Endothelial cell of umbilical vein (primary cell): ENCODE results near the gene MCCC2.

Source experiments
- EZH2 ChIP-seq: IDR thresholded peaks from 2 replicates; pipeline ENCODE4 v1.6.1; 2012; ENCODE audit warnings: borderline replicate concordance, low read depth, mild to moderate bottlenecking, moderate library complexity, low read length, inconsistent platforms; ENCODE audit not compliant: severe bottlenecking
- FOS ChIP-seq: IDR thresholded peaks from 2 replicates; pipeline ENCODE4 v1.6.1; 2011; ENCODE audit warnings: mild to moderate bottlenecking, low read length, moderate library complexity, borderline replicate concordance; ENCODE audit not compliant: insufficient read depth
- GATA2 ChIP-seq: IDR thresholded peaks from 2 replicates; pipeline ENCODE4 v1.7.0; 2011; ENCODE audit warnings: low read depth, mild to moderate bottlenecking, moderate library complexity, mixed read lengths, low read length; ENCODE audit not compliant: insufficient read length, insufficient read depth
- JUN ChIP-seq: IDR thresholded peaks from 2 replicates; pipeline ENCODE4 v1.6.1; 2011; ENCODE audit warnings: borderline replicate concordance, low read depth; ENCODE audit not compliant: insufficient read length, insufficient read depth
- MYC ChIP-seq: IDR thresholded peaks from one replicate; pipeline ENCODE4 v1.6.1; 2011; ENCODE audit warnings: mild to moderate bottlenecking, low read depth, low read length
- POLR2A ChIP-seq: IDR thresholded peaks from 2 replicates; pipeline ENCODE4 v1.6.1; 2012; ENCODE audit warnings: low read depth, mild to moderate bottlenecking, control low read depth, low read length
- POLR2AphosphoS5 ChIP-seq: IDR thresholded peaks from 2 replicates; pipeline ENCODE4 v1.6.1; 2012; ENCODE audit warnings: low read depth, mild to moderate bottlenecking, control low read depth, low read length, moderate library complexity; ENCODE audit not compliant: insufficient read depth
- TF ChIP-seq, protein P1 (sequence below): IDR thresholded peaks from 2 replicates; pipeline ENCODE4 v1.6.1; 2011; ENCODE audit not compliant: insufficient read depth, insufficient read length
- TF ChIP-seq, protein P2 (sequence below), 2 donors: IDR thresholded peaks; 1 replicate in 1 of 2; 2 replicates in 1 of 2; pipeline ENCODE4 v1.5.1; 2011; ENCODE audit warnings: low read length in 2 of 2, mild to moderate bottlenecking in 2 of 2, moderate library complexity in 2 of 2, control low read depth in 1 of 2, inconsistent platforms in 1 of 2, low read depth in 1 of 2; ENCODE audit not compliant: insufficient read depth in 1 of 2; ENCODE audit errors: extremely low read depth in 1 of 2

DNA sequence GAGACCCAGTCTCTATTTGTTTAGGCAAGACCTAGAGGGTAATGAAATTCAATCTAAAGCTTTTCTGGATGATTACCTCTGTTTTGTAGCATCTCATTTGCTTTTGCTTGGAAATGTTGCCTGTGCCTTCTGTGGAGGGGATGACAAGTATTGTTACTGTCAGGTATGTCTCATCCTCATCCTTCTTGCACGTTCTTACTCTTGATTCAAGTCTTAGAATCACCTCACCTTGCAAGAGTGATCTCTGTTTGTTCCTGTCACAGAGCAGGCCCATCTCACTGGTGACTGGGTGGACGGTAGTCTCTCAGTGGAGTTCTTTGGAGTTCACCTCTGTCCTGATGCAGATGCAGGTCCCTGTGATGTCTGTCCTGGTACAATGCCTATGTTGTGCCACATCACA is 33.5 kb downstream of the MCCC2 start:
- TF ChIP-seq, protein P1, sequence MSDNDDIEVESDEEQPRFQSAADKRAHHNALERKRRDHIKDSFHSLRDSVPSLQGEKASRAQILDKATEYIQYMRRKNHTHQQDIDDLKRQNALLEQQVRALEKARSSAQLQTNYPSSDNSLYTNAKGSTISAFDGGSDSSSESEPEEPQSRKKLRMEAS, result no peak
- TF ChIP-seq, protein P2, sequence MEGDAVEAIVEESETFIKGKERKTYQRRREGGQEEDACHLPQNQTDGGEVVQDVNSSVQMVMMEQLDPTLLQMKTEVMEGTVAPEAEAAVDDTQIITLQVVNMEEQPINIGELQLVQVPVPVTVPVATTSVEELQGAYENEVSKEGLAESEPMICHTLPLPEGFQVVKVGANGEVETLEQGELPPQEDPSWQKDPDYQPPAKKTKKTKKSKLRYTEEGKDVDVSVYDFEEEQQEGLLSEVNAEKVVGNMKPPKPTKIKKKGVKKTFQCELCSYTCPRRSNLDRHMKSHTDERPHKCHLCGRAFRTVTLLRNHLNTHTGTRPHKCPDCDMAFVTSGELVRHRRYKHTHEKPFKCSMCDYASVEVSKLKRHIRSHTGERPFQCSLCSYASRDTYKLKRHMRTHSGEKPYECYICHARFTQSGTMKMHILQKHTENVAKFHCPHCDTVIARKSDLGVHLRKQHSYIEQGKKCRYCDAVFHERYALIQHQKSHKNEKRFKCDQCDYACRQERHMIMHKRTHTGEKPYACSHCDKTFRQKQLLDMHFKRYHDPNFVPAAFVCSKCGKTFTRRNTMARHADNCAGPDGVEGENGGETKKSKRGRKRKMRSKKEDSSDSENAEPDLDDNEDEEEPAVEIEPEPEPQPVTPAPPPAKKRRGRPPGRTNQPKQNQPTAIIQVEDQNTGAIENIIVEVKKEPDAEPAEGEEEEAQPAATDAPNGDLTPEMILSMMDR (IDR thresholded peaks at IDR 0.05; ENCODE audit: extremely low read depth in 1 of 2, insufficient read depth in 1 of 2, low read depth in 1 of 2, low read length in 2 of 2), result no peak
- TF ChIP-seq EZH2, result no peak
- TF ChIP-seq POLR2AphosphoS5, result no peak
- TF ChIP-seq POLR2A, result no peak
- TF ChIP-seq JUN, result no peak
- no peak for TF ChIP-seq FOS
- TF ChIP-seq GATA2, result no peak
- no peak for TF ChIP-seq MYC
